Activated CD4-positive, alpha-beta T cell treated with anti-CD3 and anti-CD28 coated beads, Interleukin-2, amount 50 U/mL, for 1 hour (primary cell): Measurements from ENCODE around the gene PLTP.
"Not testable (repeated sequence)": the region's sequence is repeated elsewhere in the genome, so short reads cannot be mapped to it uniquely, and the experiment has no call there.

Experiments used
- DNase-seq: peaks from one replicate; pipeline ENCODE4 v3.0.0-alpha.2; 2020

The PLTP gene

GRCh38 chr20:45944151-45944964 is 32.4 kb upstream of the PLTP start:
- DNase-seq, result no peak

GRCh38 chr20:45943613-45944012 is 31.7 kb upstream of the PLTP start:
- DNase-seq, result no peak

DNA sequence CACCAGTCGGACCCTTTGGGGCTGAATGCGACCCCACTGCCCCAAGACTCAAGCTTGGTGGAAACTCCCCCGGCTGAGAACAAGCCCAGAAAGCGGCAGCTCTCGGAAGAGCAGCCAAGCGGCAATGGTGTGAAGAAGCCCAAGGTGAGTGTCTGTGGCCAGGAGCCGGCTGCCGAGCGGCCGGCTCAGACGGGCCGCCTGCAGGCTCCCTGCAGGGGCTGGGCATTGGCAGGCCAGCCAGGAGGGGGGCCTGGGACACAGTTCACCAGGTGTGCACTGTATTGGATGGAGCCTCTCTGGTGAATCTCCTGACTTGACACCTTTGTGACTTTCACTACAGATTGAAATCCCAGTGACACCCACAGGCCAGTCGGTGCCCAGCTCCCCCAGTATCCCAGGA is 28.5 kb upstream of the PLTP start:
- DNase-seq, result no peak

- no peak for DNase-seq
Observed at GRCh38 chr20:45940053-45940452, 28.1 kb upstream of the PLTP start.

DNA sequence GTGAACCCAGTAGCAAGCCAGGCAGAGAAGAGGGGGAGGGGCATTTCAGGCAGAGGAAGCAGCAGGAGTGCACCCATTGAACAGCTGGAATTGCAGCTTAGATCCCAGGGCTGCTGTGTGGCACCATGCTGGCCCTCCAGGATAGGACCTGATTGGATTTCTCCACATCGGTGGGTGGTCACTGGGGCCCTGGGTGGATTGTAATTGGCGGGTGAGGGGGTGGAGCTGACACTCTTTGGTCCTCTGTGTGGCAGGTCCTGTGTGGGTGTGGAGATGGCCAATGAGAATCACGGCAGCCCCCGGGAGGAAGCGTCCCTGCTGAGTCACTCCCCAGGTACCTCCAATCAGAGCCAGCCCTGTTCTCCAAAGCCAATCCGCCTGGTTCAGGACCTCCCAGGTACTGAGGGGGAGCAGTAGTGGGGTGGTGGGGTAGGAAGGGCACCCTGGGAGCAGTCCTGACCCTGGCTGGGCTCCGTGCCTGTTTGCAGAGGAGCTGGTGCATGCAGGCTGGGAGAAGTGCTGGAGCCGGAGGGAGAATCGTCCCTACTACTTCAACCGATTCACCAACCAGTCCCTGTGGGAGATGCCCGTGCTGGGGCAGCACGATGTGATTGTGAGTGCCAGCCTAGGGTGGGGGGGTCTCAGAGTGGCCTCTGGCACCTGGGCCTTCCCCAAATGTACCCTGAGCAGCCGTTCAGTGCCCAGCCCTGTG is 26.9 kb upstream of the PLTP start:
- no peak for DNase-seq

GRCh38 chr20:45937765-45938164 is 25.8 kb upstream of the PLTP start:
- DNase-seq, result no peak

DNA sequence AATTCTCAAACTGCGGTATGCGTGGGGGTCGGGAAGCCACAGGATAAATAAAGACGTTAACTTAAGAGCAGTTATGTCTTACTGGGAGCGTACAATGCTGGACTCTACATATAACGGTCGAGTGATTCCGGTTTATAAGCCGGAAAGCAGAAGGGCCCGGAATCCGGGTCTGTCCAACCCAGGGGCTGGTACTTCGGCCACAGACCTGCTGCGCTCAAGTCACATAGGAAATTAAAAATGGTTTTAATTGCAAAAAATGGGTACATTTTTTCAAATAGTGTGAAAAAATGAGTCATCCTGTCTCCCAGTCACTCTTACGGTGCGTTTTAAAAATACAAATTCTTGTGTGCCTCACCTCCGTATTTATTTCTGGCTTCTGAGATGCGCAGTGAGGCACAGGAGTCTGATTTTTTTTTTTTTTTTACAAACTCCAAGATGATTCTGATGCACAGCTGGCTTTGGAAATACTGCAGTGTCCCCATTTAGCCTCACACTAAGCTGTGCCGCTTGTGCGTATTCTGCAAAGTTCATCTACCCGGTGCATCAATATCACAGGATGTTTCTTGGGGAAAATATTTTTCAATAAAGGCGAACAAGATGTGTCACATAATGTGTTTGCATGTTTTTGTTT is 23.6 kb upstream of the PLTP start:
- no peak for DNase-seq

DNA sequence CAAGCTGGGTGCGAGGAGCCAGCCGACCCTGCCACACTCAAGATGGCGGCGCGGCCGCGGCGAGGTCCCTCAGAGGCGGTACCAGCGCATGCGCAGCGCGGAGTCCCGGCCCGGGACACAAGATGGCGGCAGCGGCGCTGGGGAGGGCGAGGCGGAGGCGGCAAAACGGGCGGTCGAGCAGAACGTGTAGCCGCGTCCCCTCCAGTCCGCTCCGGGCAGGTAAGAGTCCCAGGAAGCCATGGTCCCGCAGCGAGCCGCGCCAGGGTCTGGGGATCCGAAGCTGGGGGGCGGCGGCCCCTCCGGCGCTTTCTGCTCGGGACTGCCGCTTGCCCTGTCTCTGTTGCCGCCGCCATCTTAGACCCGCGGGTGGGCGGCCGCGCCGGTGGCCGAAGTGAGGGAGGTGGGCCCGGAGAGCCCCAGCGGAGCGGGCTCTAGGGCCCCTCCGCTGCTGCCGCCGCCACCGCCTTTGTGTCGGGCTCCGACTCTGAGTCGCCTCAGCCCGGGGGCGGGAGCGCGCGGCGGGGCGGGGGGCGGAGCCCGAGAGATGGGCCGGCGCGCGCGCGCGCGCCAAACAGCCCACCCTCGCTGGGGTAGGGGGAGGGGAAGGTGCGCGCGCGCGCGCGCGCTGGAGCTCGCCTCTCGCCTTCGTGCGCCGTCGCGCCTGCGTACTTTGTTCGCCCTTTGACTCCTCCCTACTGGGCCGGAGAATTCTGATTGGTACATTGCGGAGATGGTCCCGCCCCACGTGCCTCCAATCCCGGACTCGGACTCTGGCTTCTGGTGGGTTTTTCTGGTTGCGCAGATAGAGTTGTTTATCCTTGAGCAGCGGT is 22.8 kb upstream of the PLTP start, which contains the start of gene PCIF1:
PCIF1 (plus strand) TSS at position 98 of the 830 bp plus-strand sequence. CDS start 4,317 bp downstream, outside the sequence.
- DNase-seq, result peak; percentile 98

DNA sequence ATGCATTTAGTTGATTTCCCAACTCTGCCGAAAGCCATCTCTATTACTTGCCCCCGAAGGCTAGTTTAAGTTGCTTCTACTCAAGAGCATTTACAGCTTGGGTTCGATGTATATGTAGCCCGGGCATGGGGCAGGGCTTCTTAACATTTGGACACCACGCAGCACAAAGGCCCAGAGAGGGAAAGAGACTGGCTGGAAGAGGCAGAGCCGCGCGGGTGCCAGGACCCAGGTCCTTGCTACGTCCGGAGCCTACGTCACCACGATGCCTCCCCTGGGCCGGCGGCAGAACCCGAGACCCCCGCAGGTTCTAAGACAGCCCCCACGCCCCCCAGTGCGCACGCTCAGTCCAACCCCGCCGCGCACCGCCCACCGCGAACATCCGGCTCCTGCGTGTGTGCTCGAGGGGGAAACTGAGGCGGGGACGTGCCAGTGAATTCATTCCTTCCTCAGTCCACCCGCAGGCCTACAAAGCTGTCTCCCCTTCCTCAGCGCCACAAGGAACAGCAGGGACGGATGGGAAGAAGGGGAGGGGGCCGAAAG is 22.2 kb upstream of the PLTP start:
- DNase-seq, result no peak

GRCh38 chr20:45933266-45934045 is 21.5 kb upstream of the PLTP start:
- DNase-seq, result peak; percentile 49

DNA sequence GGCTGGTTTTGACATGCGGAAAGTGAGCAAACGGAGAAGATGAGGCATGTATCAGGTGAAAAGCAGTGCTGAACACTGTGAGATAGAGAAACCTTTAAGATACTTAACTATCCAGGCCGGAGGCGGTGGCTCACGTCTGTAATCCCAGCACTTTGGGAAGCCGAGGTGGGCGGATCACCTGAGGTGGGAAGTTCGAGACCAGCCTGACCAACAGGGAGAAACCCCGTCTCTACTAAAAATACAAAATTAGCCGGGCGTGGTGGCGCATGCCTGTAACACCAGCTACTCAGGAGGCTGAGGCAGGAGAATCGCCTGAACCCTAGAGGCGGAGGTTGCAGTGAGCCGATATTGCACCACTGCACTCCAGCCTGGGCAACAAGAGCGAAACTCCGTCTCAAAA is 19.7 kb upstream of the PLTP start:
- not testable (repeated sequence) for DNase-seq

DNA sequence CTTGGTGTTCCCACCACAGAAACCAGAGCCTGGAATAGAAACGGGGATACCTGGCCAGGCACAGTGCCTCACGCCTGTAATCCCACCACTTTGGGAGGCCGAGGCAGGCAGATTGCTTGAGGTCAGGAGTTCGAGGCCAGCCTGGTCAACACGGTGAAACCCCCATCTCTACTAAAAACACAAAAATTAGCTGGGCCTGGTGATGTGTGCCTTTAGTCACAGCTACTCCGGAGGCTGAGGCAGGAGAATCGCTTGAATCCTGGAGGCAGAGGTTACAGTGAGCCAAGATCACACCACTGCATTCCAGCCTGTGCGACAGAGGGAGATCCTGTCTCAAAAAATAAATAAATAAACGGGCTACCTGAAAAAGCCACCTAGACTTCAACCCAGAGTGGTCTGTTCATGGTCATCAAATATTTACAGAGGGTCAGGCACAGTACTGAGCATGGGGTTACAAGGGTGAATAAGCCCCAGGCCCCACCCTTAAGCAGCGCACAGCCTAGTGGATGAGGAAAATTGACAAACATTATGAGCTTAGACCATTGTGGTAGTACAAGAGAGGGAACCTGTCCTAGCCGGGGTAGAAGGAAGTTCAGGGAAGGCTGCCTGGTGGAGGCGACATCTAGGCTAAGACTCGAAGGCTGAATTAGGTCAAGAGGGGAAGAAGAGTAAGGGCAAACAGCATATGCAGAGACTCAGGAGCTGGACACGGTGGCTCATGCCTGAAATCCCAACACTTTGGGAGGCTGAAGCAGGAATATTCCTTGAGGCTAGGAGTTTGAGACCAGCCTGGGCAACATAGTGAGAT is 15.3 kb upstream of the PLTP start:
- DNase-seq, result no peak

GRCh38 chr20:45926731-45927070 is 14.7 kb upstream of the PLTP start:
- DNase-seq, result no peak

GRCh38 chr20:45925821-45926506 is 14.0 kb upstream of the PLTP start:
- DNase-seq, result no peak

- DNase-seq, result no peak
Observed at GRCh38 chr20:45924391-45925261, 12.7 kb upstream of the PLTP start.

GRCh38 chr20:45921337-45922189 is 9.6 kb upstream of the PLTP start:
- no peak for DNase-seq

DNA sequence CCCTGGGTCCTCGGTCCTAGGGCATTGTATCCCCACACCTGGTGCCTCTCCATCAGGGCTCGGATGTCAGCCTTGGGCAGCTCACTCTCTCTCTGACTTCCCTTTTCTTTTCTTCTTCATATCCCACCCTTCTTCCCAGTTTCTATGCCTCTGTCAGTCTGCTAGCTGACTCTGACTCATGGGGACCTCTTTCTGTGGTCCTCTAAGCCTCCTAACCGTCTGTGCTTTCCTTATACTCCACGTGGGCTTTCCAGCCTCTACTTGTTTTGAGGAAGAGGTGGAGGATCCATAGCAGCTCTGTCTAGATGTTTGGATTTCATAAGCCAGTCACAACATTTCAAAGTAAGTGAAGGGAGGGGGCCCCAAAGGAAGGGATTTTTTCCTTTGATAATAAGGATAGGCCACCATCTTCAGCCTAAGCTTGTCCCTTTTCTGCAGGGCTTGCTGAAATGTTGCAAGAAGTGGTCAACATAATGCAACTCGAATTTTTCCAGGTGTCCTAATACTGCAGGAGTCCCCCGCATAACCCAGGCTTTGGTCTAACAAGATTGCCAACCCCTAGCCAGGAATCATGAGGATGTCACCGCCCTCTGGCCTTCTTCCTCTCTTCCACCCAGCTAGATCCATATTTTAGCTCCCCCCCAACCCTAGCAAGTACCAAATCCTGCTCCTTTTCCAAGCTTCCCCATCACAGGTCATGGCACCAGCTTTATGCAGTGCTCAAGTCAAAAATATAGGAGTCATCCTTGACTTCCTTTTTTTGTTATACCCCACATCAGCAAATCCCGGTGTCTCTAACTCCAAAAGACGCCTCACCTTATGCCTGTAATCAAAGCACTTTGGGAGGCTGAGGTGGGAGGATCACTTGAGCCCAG is 8.7 kb upstream of the PLTP start:
- DNase-seq, result no peak
